ENCODE data around the gene GRIN2C. TPM values are rescaled to one million over a fixed set of nuclear protein-coding genes. Genes with fewer than 3 reads are reported as not detected.
"Not testable (repeated sequence)": the region's sequence is repeated elsewhere in the genome, so short reads cannot be mapped to it uniquely, and the experiment has no call there.

GRIN2C gene
- total RNA-seq = under 1 TPM in 2 of 4 donors, not detected in 2; 0.49 to 0.55 TPM

DNA sequence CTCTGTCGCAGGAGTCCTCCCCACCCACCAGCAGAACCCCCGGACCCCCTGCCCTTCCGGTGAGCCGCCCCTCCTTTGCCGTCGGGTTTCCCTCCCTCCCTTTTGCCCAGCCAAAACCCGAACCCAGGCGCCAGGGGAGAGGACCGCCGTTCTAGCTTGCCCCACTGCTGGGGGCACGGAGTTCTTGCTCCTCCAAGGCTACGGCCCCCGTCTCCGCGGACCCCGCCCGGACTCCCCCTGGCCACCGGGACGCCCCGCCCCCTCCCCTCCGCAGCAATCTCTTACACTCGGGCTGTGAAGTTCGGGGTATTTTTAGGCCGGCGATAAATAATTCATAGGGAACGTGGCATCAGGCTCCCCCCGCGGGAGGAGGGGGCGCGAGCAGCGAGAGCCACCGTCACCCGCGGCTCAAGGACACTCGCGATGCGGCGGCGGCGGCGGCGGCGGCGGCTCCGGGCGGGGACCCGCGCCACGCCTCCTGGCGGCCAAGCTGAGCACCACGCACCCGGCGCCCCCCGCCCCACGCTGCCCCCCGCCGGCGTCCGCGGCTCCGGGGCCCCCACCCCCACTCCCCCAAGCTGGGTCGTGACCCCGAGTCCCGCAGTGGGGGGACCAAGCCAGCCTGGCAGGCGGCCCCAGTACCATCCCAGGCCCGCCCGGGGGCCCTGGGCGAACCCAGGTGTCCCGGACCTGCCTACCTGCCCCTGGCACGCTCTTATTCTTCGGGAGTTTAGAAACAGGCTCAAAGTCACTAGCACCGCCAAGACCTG is at the start of gene GRIN2C:
Gene GRIN2C, minus strand, starts transcription at position 427 of the 770 bp plus-strand sequence. CDS start 4,793 bp downstream, outside the sequence.
- TF ChIP-seq, protein P1, sequence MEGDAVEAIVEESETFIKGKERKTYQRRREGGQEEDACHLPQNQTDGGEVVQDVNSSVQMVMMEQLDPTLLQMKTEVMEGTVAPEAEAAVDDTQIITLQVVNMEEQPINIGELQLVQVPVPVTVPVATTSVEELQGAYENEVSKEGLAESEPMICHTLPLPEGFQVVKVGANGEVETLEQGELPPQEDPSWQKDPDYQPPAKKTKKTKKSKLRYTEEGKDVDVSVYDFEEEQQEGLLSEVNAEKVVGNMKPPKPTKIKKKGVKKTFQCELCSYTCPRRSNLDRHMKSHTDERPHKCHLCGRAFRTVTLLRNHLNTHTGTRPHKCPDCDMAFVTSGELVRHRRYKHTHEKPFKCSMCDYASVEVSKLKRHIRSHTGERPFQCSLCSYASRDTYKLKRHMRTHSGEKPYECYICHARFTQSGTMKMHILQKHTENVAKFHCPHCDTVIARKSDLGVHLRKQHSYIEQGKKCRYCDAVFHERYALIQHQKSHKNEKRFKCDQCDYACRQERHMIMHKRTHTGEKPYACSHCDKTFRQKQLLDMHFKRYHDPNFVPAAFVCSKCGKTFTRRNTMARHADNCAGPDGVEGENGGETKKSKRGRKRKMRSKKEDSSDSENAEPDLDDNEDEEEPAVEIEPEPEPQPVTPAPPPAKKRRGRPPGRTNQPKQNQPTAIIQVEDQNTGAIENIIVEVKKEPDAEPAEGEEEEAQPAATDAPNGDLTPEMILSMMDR (IDR thresholded peaks at IDR 0.05) = no peak
- TF ChIP-seq POLR2A (IDR thresholded peaks at IDR 0.05) = no peak
- no peak for DNase-seq (ENCODE audit: low spot score in 2 of 2)
- no peak within 1 kb of the TSS for H3K4me3 ChIP-seq (ENCODE audit: low read depth, poor library complexity, severe bottlenecking)
- WGBS, 2 donors = 3 to 4% methylated on average over 16 to 38 of the region's 72 CpGs
- intact Hi-C loops (cut with DNase I; ENCODE audit: low total_unique reads) = loop anchor here (5.0 to 10.0 kb wide), 2 partner anchors 67 to 115 kb away; partner anchors contain the start of gene NHERF1

DNA sequence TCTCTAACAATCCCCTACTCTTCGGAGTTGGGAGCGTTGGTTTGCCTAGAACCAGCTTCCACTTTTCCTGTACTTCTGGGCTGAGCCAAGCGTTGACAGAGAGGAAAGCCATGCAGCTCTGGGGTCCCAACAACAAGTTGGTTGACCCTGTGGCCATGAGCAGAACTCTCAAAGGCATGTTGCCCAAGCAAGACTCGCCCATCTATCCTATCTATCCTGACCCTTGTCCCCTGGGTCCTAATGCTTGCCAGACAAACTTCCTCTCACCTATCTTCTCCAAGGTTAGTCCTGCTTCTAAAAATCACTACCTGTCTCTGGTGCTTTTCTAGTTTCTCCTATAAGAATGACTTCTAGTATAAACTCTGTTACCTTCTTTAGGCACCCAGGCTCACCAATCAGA is 49.4 kb upstream of the GRIN2C start:
- intact Hi-C loops (cut with DNase I; ENCODE audit: low total_unique reads); H3K4me3 ChIP-seq (ENCODE audit: low read depth, poor library complexity, severe bottlenecking); DNase-seq (ENCODE audit: low spot score in 2 of 2): not testable (repeated sequence)
- 69 to 75% methylated on average over 4 of the region's 4 CpGs for WGBS, 2 donors

DNA sequence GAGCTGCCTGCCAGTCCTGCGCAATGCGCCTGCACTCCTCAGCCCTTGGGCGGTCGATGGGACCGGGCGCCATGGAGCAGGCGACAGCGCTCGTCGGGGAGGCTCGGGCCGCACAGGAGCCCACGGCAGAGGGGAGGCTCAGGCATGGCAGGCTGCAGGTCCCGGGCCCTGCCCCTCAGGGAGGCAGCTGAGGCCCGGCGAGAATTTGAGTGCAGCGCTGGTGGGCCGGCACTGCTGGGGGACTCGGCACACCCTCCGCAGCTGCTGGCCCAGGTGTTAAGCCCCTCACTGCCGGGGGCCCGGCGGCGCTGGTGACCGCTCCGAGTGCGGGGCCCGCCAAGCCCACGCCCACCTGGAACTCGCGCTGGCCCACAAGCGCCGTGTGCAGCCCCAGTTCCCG is 47.3 kb upstream of the GRIN2C start:
- H3K4me3 ChIP-seq (ENCODE audit: low read depth, poor library complexity, severe bottlenecking) = no peak overlapping the region
- TF ChIP-seq, protein P1 (IDR thresholded peaks at IDR 0.05) = no peak
- TF ChIP-seq POLR2A (IDR thresholded peaks at IDR 0.05) = no peak
- DNase-seq (ENCODE audit: low spot score in 2 of 2) = no peak
- 92 to 95% methylated on average over 29 to 32 of the region's 34 CpGs for WGBS, 2 donors
- intact Hi-C loops (cut with DNase I; ENCODE audit: low total_unique reads) = no loop called here

DNA sequence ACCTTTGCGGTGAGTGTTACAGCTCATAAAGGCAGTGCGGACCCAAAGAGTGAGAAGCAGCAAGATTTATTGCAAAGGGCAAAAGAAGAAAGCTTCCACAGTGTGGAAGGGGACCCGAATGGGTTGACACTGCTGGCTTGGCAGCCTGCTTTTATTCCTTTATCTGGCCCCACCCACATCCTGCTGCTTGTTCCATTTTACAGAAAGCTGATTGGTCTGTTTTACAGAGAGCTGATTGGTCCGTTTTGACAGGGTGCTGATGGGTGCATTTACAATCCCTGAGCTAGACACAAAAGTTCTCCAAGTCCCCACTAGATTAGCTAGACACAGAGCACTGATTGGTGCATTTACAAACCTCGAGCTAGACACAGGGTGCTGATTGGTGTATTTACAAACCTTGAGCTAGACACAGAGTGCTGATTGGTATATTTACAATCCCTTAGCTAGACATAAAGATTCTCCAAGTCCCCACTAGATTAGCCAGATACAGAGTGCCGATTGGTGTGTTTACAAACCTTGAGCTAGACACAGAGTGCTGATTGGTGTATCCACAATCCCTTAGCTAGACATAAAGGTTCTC is 46.6 kb upstream of the GRIN2C start:
- DNase-seq (ENCODE audit: low spot score in 2 of 2); intact Hi-C loops (cut with DNase I; ENCODE audit: low total_unique reads); H3K4me3 ChIP-seq (ENCODE audit: low read depth, poor library complexity, severe bottlenecking): not testable (repeated sequence)
- 73 to 74% methylated on average over 6 of the region's 6 CpGs for WGBS, 2 donors

DNA sequence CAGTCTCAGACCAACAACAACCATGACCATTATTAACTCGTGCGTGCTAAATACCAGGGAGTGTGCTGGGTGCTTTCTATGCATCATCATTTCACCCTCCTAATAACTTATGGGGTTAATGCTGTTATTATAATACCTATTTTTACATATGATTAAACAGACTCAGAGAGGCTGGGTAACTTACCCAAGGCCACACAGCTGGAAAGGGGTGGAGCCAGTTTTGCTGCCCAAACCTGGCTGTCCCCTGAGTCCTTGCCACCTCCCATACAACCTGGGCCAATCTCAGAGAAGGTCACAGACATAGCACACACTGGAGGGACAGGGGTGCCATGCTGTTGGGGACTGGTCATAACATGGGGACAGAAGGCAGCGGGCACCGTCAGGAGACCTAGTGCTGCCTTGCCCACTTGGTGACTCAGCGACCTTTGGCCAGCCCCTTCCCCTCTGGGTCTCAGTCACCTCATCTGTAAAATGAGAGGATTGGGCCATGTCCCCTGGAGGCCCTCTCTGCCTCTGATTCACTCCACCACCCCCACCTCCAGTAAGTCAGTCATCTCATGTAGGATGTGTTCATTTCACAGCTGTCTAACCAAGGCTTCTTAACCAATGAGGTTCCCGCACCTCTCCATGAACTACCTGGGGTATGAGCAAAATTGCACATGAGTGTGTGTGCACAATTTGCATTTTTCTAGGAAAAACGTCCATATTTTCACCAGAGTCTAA is 45.2 kb upstream of the GRIN2C start:
- 74 to 82% methylated on average over 7 of the region's 7 CpGs for WGBS, 2 donors
- intact Hi-C loops (cut with DNase I; ENCODE audit: low total_unique reads) = no loop called here

DNA sequence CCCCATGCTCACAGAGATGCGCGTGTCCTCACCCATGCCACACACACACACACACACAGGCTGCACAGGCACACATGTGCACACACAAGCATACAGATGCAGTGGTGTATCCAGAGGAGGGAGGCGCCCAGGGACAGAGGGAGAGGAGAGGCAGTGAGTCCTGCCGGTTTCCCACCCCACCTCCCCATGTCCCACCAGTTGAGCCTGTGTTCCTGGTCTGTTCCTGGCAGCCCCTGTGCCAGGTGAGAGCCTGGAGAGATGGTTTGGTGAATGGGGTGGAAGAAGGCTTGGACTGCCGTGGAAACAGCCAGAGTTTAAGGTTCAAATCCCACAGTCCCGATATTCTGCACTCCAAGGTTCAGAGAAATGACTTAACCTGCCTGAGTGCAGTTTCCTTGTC is 44.0 kb upstream of the GRIN2C start:
- H3K4me3 ChIP-seq (ENCODE audit: low read depth, poor library complexity, severe bottlenecking) = no peak overlapping the region
- intact Hi-C loops (cut with DNase I; ENCODE audit: low total_unique reads) = no loop called here
- DNase-seq (ENCODE audit: low spot score in 2 of 2) = no peak
- 70 to 77% methylated on average over 6 of the region's 6 CpGs for WGBS, 2 donors
- no peak for TF ChIP-seq POLR2A (IDR thresholded peaks at IDR 0.05)

More for the DNA sequence above, 45.2 kb upstream of the GRIN2C start:
- TF ChIP-seq, protein P1 (IDR thresholded peaks at IDR 0.05) = no peak
- TF ChIP-seq POLR2A (IDR thresholded peaks at IDR 0.05) = no peak
- H3K4me3 ChIP-seq (ENCODE audit: low read depth, poor library complexity, severe bottlenecking) = no peak overlapping the region
- DNase-seq (ENCODE audit: low spot score in 2 of 2) = no peak

DNA sequence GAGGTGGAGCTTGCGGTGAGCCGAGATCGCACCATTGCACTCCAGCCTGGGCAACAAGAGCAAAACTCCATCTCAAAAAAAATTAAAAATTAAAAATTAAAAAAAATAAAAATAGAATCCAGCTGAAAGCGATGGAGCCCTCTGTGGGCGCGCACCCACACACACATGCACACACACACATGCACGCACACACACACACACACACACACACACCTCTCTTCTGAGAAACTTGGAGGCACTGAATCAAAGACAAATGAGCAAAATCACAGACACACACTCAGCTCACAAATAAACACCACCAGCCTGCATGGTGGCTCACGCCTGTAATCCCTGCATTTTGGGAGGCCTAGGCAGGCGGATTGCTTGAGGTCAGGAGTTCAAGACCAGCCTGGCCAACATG is 43.3 kb upstream of the GRIN2C start:
- intact Hi-C loops (cut with DNase I; ENCODE audit: low total_unique reads) = no loop called here
- DNase-seq (ENCODE audit: low spot score in 2 of 2) = no peak
- TF ChIP-seq POLR2A (IDR thresholded peaks at IDR 0.05) = no peak
- TF ChIP-seq, protein P1 (IDR thresholded peaks at IDR 0.05) = no peak
- no peak overlapping the region for H3K4me3 ChIP-seq (ENCODE audit: low read depth, poor library complexity, severe bottlenecking)
- 87 to 91% methylated on average over 9 of the region's 9 CpGs for WGBS, 2 donors
